ENCODE measurements around the gene GMPR2. TPM values are rescaled to one million over a fixed set of nuclear protein-coding genes. Genes with fewer than 3 reads are reported as not detected.

The GMPR2 gene
- total RNA-seq, 1 donor from 2014 or later = 55.8 TPM

DNA sequence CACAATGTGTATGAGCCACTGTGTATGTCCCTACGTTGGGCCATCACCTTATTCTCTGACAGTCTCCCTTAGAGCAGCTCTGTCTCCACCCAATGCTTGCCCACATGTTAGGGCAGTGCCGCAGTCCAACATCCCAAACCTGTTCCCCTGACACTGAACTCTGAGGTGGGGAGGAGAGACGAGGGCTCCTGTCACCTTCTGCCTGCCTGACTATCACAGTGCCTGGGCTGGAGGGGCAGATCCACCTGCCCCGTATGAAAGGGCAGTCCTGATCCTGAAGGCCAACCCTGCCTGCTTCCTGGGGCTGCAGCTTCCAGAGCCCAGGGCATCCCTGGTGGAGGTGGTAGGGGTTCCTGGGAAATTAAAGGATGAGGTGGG lies 28.0 kb downstream of the GMPR2 start:
- TF ChIP-seq, protein P1, sequence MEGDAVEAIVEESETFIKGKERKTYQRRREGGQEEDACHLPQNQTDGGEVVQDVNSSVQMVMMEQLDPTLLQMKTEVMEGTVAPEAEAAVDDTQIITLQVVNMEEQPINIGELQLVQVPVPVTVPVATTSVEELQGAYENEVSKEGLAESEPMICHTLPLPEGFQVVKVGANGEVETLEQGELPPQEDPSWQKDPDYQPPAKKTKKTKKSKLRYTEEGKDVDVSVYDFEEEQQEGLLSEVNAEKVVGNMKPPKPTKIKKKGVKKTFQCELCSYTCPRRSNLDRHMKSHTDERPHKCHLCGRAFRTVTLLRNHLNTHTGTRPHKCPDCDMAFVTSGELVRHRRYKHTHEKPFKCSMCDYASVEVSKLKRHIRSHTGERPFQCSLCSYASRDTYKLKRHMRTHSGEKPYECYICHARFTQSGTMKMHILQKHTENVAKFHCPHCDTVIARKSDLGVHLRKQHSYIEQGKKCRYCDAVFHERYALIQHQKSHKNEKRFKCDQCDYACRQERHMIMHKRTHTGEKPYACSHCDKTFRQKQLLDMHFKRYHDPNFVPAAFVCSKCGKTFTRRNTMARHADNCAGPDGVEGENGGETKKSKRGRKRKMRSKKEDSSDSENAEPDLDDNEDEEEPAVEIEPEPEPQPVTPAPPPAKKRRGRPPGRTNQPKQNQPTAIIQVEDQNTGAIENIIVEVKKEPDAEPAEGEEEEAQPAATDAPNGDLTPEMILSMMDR (IDR thresholded peaks at IDR 0.05; ENCODE audit: partially characterized antibody, unreplicated experiment) = no peak
- H3K9me3 Mint-ChIP-seq (ENCODE audit: unreplicated experiment) = peaks cover 1% of the 10 kb centered on the region
- no peak overlapping the region for H3K4me3 Mint-ChIP-seq (ENCODE audit: unreplicated experiment)
- no peak for DNase-seq
- no peaks in the 10 kb centered on the region for H3K36me3 Mint-ChIP-seq (ENCODE audit: unreplicated experiment)
- no peak overlapping the region for H3K27ac Mint-ChIP-seq (ENCODE audit: unreplicated experiment)
- peaks cover 8% of the 10 kb centered on the region for H3K27me3 Mint-ChIP-seq (ENCODE audit: unreplicated experiment)
- no peaks in the 10 kb centered on the region for H3K4me1 Mint-ChIP-seq (ENCODE audit: low read depth, unreplicated experiment)

GRCh38 chr14:24261256-24261968 lies 28.7 kb downstream of the GMPR2 start:
- Mint-ChIP-seq H3K27me3 (ENCODE audit: unreplicated experiment) (peaks cover 8% of the 10 kb centered on the region), H3K36me3 (ENCODE audit: unreplicated experiment) (no peaks in the 10 kb centered on the region), H3K4me1 (ENCODE audit: low read depth, unreplicated experiment) (no peaks in the 10 kb centered on the region), H3K9me3 (ENCODE audit: unreplicated experiment) (peaks cover 1% of the 10 kb centered on the region), H3K27ac (ENCODE audit: unreplicated experiment) (no peak overlapping the region), H3K4me3 (ENCODE audit: unreplicated experiment) (no peak overlapping the region)
- TF ChIP-seq, protein P1 (IDR thresholded peaks at IDR 0.05; ENCODE audit: partially characterized antibody, unreplicated experiment) = no peak
- no peak for DNase-seq

GRCh38 chr14:24261969-24262327 lies 29.2 kb downstream of the GMPR2 start:
- H3K27me3 Mint-ChIP-seq (ENCODE audit: unreplicated experiment) = peaks cover 6% of the 10 kb centered on the region
- TF ChIP-seq, protein P1 (IDR thresholded peaks at IDR 0.05; ENCODE audit: partially characterized antibody, unreplicated experiment) = no peak
- H3K36me3 Mint-ChIP-seq (ENCODE audit: unreplicated experiment) = no peaks in the 10 kb centered on the region
- H3K4me1 Mint-ChIP-seq (ENCODE audit: low read depth, unreplicated experiment) = no peaks in the 10 kb centered on the region
- no peak overlapping the region for H3K4me3 Mint-ChIP-seq (ENCODE audit: unreplicated experiment)
- DNase-seq = no peak
- H3K27ac Mint-ChIP-seq (ENCODE audit: unreplicated experiment) = no peak overlapping the region
- peaks cover 1% of the 10 kb centered on the region for H3K9me3 Mint-ChIP-seq (ENCODE audit: unreplicated experiment)

- TF ChIP-seq, protein P1 (IDR thresholded peaks at IDR 0.05; ENCODE audit: partially characterized antibody, unreplicated experiment) = no peak
- no peak within 1 kb of the TSS for H3K4me3 Mint-ChIP-seq (ENCODE audit: unreplicated experiment)
- no peaks in the 10 kb centered on the region for H3K36me3 Mint-ChIP-seq (ENCODE audit: unreplicated experiment)
- H3K27me3 Mint-ChIP-seq (ENCODE audit: unreplicated experiment) = peaks cover 7% of the 10 kb centered on the region
- no peaks in the 10 kb centered on the region for H3K4me1 Mint-ChIP-seq (ENCODE audit: low read depth, unreplicated experiment)
- peaks cover 1% of the 10 kb centered on the region for H3K9me3 Mint-ChIP-seq (ENCODE audit: unreplicated experiment)
- no peak for DNase-seq
- no peak within 1 kb of the TSS for H3K27ac Mint-ChIP-seq (ENCODE audit: unreplicated experiment)
Observed at GRCh38 chr14:24262821-24263733, 30.3 kb downstream of the GMPR2 start, which contains the start of gene TGM1. Gene TGM1 (minus strand): TSS chr14:24263177. CDS start chr14:24262352, 825 bp downstream.
